ENCODE measurements around the gene EBI3.
"Not testable (repeated sequence)": the region's sequence is repeated elsewhere in the genome, so short reads cannot be mapped to it uniquely, and the experiment has no call there.

- TF ChIP-seq POLR2A, EP300 (IDR thresholded peaks at IDR 0.05): not testable (repeated sequence)
- TF ChIP-seq, protein P1, sequence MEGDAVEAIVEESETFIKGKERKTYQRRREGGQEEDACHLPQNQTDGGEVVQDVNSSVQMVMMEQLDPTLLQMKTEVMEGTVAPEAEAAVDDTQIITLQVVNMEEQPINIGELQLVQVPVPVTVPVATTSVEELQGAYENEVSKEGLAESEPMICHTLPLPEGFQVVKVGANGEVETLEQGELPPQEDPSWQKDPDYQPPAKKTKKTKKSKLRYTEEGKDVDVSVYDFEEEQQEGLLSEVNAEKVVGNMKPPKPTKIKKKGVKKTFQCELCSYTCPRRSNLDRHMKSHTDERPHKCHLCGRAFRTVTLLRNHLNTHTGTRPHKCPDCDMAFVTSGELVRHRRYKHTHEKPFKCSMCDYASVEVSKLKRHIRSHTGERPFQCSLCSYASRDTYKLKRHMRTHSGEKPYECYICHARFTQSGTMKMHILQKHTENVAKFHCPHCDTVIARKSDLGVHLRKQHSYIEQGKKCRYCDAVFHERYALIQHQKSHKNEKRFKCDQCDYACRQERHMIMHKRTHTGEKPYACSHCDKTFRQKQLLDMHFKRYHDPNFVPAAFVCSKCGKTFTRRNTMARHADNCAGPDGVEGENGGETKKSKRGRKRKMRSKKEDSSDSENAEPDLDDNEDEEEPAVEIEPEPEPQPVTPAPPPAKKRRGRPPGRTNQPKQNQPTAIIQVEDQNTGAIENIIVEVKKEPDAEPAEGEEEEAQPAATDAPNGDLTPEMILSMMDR (IDR thresholded peaks at IDR 0.05), result not testable (repeated sequence)
Observed at GRCh38 chr19:4274321-4274686, 45.0 kb downstream of the EBI3 start.
